HG03432 (cell line): ENCODE results near the gene AADAT.
"Not testable (repeated sequence)": the region's sequence is repeated elsewhere in the genome, so short reads cannot be mapped to it uniquely, and the experiment has no call there.

ENCODE experiments used
- ATAC-seq: cut with Tn5 transposase; IDR thresholded peaks from one replicate; pipeline ENCODE4 v1.9.1; 2021; ENCODE audit warnings: mild to moderate bottlenecking, moderate library complexity; ENCODE audit not compliant: unreplicated experiment

The AADAT gene

DNA sequence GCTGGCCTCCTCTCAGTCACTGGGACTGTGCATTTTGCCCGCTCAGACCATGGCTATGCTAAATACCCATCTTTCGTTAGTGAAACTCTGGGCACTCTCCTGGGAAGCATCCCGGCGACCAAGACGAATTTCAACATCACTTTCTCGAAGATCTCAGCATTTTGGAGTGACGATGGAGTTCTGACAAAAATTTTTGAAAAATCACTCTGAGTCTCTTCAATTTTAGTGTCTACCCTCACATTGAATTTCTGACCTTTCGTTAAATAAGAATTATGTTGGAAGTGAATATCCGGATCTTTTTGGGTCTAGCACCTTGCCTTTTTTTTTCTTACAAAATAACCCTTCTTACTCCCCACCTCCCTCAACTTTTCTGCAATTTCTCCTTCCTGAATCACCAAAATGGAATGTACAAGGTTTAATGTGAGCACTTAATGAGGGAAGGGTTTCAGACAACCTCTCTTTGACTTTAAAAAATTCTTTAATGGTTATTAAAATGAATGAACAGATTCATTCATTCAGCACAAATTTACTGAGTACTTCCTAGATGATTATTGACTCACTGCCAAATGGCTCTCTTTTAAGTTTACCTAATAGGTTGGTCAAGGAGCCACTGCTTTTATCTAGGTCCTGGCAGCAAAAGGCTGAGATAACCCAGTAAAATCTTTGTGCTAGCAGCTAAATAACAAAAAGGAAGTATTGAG lies 746 bp upstream of the AADAT start:
- no peak for ATAC-seq

DNA sequence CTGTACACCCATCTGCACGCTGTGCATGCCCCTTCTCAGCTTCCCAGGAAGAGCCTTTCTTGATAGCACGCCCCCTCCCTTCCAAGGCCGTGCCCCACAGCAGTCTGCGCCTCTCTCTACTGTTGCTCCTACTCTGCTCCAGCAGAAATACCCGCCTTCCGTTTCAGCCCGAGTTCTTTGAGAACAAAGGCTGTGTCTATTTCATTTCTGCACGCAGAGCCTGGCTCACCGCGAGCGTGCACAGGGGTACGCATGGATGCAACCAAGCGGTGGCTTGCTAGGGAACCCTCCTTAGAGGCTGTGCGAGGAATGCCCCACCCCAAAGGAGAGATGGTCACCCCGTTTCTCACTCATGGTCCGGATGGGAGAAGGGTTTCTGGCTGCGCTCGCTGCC lies 485 bp downstream of the AADAT start:
- ATAC-seq, result peak; percentile 21

DNA sequence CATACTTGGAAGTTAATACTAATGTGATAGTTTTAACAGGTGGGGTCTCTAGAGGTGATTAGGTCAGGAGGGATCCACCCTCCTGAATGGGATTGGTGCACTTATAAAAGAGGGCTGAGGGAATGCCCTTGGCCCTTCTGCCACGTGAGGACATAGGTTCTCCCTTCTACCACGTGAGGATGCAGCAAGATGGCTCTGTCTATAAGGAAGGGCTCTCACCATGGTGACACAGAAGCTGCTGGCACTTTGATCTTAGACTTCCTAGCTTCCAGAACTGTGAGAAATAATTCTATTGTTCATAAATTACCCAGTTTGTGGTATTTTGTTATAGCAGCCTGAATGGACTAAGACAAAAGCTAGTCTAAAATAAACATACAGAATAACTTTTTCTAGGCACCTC lies 1.0 kb downstream of the AADAT start:
- ATAC-seq, result no peak

DNA sequence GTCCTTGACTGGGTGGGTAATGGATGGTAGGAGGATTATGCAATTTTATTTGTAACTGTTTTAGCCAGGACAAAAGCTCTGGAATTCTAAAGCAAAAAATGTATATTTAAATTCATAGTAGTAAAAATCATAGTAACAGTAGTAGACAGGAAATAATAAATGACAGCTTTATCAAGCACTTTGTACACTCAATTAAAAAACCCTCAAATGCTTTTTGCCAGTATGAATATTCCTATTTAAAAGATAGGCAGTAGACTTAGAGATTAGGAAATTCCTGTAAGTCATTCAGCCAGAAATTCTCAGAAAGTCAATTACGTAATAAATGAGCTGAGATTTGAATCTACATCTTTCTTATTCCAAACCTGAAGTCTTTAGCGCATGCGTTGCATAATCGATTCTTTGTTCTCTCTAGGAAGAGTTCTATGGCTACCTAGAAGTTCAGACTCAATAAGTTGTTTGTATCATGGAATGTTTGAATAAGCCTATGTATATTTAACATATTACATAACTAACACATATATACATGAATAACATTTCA lies 2.5 kb downstream of the AADAT start:
- ATAC-seq, result no peak

DNA sequence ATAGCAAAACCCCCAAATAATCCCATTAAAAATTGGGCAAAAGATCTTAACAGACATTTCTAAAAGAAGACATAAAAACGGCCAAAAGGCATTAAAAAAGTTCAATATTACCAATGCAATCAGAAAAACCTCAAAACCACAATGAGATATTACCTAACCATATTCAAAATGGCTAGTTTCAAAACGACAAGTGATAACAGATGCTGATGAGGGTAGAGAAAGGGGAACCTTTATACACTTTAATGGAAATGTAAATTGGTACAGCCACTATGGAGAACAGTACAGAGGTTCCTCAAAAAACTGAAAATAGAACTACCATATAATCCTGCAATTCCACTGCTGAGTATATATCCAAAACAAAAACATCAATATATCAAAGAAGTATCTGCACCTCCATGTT lies 6.2 kb downstream of the AADAT start:
- ATAC-seq, result no peak

DNA sequence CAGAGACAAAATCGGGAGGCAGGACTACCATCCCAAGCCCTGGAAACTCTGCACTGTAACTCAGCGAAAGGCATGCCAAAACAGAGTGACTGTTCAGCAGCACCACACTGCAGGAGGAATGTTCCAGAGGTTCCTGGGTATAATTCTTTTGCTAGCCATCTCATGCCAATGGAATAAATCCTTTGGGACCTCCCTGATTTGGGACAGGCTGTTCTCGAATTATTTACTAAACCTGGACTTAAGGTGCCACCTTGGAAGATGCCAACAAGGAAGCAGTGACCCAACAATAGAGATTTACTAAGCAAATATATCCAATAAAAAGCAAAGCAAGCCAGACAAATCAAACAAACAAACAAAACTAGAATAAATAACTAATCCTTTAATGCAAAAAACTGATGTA lies 9.3 kb downstream of the AADAT start:
- no peak for ATAC-seq

DNA sequence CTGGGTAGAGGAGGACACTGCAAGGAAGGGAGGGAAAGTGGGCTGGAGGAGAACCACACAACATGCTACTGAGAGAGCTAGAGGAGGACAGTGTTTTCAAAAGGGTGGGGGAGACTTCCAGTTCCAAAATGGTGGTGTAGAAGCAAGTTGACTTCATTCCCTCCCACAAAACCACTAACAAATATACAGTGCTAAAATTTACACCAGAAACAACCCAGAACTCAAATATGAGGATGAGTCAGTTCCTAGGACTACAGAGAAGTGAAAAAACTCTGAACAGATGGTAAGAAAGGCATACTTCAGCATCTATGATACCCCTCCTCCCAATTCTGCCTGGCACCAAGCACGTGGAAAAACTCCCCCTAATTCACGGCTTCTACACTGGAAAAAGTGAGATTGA lies 9.8 kb downstream of the AADAT start:
- ATAC-seq, result no peak

DNA sequence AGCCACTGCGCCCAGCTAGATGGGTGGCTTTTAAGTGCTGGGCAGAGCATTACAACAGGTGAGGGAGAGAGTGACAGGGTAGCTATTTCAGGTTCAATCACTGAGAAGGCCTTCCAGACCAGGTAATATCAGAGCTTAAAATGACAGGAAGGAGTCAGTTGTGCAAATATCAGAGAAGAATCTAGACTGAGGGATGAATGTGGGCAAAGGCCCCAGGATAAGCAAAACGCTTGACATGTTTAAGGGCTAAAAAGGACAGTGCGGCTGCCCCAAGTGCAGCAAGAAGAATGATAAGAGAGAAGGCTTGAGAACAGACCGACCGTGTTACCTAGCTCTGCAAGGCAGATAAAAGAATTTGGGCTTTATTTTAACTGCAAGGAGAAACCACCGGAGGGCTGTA lies 18.6 kb downstream of the AADAT start:
- no peak for ATAC-seq

DNA sequence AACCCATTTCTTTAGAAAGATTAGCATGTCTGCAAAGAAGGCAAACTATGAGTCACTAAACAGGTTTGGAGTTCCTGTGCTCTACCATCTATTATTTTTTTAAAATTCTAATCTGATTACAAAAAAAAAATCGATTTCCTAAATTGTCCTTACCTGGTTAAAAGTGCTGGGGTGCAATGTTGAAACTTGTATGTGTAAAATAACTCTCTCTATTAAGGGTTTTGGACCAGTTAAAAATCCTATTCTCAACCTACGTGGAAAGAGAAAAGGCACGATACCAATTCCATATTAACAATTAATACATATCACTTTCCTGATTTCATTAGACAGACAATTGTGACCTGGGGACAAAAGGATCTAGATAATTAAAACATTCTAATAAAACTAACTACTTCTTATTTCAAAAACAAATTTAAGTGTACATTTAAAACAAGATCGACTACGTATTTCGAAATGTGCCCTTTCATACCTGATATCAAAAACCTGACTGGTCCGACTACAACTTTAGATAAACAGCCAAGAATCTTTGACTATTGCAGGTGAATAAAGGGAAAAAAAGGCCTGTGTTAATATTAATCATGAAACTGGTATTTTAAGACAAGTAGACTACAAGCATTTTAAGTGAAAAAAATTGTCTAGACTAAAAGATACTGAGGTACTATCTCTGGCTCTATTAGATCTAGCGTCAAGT lies 21.2 kb downstream of the AADAT start:
- ATAC-seq, result no peak

DNA sequence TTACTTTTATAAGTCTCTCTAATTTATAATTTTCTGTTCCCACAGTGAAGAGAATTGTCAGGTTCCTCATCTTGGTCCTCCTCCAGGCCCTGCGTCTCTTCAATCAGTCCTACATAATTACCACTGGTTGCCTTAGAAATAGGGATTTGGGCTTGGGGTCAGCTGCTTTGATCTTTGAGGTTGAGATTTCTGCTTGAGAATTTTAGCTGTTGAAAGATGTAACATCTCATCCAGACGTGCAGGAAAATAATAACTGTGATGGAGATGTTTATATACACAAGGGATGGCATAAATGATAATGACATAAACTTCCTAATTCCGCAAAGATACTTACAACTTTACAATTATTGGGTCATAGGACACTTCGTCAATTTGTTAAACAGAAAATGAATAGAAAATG lies 30.3 kb downstream of the AADAT start:
- ATAC-seq, result no peak

DNA sequence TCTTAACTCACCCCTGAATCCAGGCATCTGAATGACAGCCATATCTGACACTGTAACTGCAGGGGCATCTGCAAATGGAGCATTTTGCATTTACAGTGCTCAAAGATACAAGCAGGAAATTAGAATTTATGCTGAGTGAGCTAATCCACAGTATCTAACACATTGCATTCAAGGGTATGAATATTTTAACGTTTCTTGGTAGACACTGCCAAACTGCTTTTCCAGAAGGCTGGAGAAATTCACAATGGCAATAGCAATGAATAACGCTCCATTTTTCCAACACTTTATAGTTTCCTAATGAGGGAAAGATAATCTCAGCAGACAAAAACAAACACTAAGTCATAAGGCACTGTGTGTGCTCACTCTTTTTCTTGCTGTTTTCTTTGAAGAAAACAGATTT lies 30.9 kb downstream of the AADAT start:
- ATAC-seq, result no peak

DNA sequence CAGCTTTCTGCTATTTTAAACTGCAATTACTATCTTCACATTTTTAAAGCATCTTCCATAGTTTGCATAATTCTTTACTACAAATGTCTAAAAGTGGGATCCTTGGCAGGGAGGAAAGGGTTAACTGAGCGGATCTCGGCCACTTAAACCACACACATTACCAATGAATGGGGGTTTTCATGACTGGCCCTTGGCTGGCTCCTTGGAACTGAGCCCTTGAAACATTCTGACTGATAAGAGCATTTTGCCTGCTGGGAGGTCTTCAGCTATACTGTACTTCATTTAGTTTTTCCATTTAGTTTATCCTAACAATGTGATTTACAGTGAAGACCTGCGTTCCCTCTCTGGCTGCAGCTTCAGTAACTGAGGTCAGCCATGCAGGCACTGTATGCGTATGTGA lies 31.9 kb downstream of the AADAT start:
- ATAC-seq, result no peak

DNA sequence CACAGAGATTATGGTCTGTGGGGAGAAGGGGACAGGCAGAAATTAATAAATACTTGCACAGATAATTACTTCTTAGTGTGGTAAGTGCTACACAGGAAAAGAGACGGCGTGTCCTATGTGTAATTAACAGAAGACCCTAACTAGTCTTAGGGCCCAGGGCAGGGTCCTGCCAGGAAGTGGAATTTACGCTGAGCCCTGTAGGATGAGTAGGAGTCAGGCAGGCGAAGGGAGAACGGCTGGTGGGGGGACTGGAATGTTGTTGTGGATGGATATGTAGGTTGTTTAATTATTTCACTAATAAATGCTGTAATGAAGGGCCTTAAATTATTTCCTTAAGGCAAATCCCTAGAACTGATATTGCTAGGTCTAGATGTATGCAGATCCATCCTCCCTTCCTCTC lies 36.8 kb downstream of the AADAT start:
- ATAC-seq, result no peak

DNA sequence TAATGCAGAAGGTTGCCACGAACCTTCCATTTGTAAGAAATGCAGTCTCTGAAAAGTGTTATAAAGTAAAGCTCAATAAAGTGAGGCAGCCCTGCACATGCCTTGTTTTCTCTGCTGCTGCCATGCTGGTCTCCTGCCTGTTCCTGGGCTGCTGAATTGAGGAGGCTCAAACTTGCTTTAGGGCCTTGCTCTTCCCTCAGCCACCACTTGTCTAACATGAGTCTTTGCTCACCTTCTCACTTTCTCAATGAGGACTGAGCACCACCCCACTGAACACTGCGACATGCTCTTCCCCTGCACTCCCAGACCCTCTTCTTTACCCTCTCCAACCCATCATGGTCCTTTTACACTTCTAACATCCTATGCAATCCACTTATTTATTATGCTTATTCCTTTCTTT lies 38.4 kb downstream of the AADAT start:
- no peak for ATAC-seq

DNA sequence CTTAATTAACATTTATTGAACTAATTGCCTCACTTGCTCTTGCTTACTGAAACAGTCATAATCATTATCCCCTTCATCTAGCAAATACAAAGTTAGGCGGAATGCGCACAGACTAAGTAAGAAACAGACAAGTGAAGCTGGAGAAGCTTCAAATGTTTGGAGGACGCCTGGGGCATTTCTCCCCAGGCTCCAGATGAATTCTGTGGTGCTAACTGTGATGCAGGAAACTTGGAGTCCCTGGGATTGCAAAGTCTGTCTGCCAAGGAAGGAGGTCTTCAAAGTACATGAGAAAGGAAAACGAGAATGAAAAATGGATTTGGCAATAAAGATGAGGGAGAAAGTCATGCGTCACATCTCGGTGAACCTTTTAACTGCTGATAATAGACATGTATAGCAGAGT lies 40.0 kb downstream of the AADAT start:
- ATAC-seq, result no peak

DNA sequence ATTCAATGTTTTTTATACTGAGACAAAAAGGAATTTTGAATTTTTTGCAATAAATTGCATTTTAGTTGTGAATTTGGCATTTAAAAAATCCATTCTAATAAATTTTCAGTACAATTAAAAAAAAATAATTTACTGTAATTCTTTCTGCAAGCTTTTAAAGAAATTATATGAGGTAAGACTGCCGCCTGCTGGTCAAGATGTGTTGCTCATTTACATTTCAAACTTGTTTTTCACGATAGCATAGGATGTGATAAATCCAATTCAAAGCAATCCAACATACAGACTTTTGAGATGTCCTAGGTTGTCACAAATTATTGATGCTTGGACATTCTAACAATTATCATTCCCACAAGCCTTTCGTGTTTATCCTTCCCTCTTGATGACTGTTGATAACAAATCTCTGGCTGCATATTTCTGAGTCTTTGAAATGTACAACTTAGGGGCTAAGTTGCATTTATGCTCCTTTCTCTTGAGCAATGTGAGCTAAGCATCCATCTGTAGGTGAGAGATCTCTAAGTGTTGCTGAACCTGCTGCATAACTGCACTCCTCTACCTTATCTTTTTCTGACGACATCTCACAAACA lies 41.9 kb downstream of the AADAT start:
- peak; percentile 51 for ATAC-seq

DNA sequence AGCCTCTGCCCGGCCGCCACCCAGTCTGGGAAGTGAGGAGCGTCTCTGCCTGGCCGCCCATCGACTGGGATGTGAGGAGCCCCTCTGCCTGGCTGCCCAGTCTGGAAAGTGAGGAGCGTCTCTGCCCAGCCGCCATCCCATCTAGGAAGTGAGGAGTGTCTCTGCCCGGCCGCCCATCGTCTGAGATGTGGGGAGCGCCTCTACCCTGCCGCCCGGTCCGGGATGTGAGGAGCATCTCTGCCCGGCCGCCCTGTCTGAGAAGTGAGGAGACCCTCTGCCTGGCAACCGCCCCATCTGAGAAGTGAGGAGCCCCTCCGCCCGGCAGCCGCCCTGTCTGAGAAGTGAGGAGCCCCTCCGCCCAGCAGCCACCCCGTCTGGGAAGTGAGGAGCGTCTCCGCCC lies 43.6 kb downstream of the AADAT start:
- not testable (repeated sequence) for ATAC-seq

DNA sequence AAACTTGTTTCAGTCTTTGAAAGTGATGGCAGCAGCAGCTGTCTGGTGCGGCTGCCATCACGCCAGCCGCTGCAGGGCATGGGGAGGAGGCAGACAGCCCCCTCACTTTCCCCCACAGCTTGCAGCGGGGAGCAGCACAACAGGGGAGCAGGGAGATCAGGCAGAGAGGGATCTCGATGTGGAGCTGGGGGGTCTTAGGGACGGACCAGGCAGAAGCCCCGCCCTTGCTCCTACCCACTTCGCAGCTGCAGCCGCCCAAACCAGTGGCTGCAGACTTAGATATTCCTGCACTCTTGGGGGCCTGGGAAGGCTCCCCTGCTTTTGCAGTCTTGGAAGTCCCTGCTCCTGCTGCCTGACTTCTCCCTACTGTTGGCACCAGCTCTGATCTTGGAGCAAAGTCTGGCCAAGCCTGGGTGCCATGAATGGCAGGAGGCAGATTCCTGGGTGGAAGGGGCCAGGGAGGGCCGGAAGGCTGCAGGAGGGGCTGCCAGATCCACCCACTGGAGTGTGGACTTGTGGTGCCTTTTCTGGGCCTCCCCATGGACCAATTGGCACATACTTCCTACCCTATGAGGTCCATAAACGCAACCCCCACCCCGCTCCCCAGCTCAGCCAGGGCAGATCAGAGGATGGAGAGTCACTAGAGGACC lies 49.6 kb downstream of the AADAT start:
- no peak for ATAC-seq

DNA sequence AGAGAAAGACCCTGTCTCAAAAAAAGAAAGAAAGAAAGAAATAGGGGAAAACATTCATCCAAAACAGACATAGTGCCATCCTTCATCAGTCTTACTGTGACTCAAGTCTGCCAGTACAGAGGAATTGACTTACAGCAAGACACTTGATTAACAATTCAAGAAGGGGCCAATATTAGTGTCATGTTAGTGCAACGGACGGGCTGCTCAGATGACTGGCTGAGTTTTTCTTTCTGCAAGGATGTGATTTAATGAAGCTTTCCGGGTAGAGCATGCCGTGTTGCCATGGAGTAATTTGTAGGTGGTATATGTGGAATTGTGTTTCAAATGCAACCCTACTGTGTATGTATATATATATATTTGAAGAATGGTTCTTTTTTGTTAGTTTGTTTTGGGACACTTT lies 51.0 kb downstream of the AADAT start:
- ATAC-seq, result no peak

DNA sequence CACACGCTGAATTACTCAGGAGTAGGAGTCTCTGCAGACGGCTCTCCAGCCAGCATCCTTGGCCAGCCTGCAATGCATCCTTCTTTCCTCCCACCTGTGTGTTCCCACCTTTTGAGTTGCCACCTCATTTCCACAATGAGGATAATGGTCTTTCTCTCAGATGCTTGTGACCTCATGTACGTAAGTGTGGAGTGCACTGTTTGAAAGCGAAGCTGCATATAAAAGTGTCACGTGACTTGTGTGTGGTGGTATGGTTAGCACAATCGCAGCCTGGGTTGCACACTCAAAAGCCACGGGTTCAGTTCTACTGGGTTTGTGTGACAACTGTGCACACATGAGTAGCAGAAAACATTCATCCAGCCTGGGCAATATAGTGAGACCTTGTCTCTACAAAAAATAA lies 51.5 kb downstream of the AADAT start:
- ATAC-seq, result no peak

DNA sequence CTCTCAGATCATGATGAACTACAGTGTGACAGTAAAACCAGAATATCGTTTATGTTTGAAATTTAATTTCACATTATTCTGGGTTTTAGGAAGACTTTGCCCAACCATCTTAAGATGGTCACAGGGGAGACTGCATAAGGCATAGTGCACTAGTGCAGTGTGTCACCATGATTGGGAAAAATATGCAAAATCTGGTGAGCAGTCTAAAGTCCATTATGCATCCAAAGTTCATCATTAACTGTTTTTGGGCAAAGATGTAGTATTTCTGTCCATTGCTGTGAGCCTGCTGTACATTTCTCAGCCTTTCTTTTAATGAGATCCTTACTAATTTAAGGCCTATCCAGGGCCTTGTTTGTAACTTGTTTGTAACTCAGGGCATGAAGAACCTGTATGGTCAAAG lies 52.3 kb downstream of the AADAT start:
- no peak for ATAC-seq

DNA sequence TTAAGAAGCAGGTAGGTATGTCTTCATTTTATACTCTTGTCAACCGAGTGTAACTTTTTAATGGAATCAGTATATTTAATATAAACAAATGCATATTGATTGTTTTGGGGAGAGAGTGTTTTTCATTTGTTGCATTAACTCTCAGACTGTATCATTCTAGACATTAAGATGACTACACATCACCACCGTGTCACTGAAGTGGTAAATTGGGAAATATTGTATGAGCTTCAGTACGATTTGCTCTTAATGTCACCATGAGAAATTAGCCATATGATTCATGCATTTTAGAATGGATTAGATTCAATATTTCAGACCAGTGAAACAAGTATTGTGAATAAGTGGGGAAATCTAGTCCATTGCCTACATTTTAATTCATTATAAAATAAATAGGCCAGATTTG lies 53.9 kb downstream of the AADAT start:
- ATAC-seq, result no peak
